ENCODE measurements around the gene CDK3.

GRCh38 chr17:75950855-75951554 lies 49.6 kb upstream of the CDK3 start:
- no peak for TF ChIP-seq EP300 (IDR thresholded peaks at IDR 0.05; ENCODE audit: borderline replicate concordance)
- TF ChIP-seq, protein P1, sequence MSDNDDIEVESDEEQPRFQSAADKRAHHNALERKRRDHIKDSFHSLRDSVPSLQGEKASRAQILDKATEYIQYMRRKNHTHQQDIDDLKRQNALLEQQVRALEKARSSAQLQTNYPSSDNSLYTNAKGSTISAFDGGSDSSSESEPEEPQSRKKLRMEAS (IDR thresholded peaks at IDR 0.05), result no peak
- TF ChIP-seq EGR1 (IDR thresholded peaks at IDR 0.05), result no peak
- no peak for TF ChIP-seq TAF1 (IDR thresholded peaks at IDR 0.05; ENCODE audit: low read depth)
- TF ChIP-seq YY1 (IDR thresholded peaks at IDR 0.05; ENCODE audit: low read depth), result no peak
- no peak for TF ChIP-seq FOXM1 (IDR thresholded peaks at IDR 0.05; ENCODE audit: borderline replicate concordance, low read depth)

All from Ishikawa (cell line).